Skin of body (tissue), 2 donors: ENCODE measurements around the gene ADSL. TPM values are rescaled to one million over a fixed set of nuclear protein-coding genes. Genes with fewer than 3 reads are reported as not detected.
"Not testable (repeated sequence)": the region's sequence is repeated elsewhere in the genome, so short reads cannot be mapped to it uniquely, and the experiment has no call there.

ENCODE experiments used
- DNase-seq: peaks from one replicate; lab custom pipeline; 2025; lab: John Stamatoyannopoulos, UW
- total RNA-seq: library from RNA; depleted of rRNA; stranded (reverse); fragments of >200 nt; gene quantifications from one replicate; pipeline ENCODE4 v1.2.3, GENCODE V29; 2014

ADSL gene
- total RNA-seq, 1 donor from 2014 or later, result 56.6 TPM

GRCh38 chr22:40367342-40367741, 21.0 kb downstream of the ADSL start:
- no peak for DNase-seq

- no peak for DNase-seq
Observed at GRCh38 chr22:40368016-40368415, 21.7 kb downstream of the ADSL start.

GRCh38 chr22:40368836-40369235, 22.5 kb downstream of the ADSL start:
- no peak for DNase-seq

GRCh38 chr22:40374567-40374966, 28.3 kb downstream of the ADSL start:
- no peak for DNase-seq

- DNase-seq, result no peak
Observed at GRCh38 chr22:40376149-40376548, 29.8 kb downstream of the ADSL start.

- no peak for DNase-seq
Observed at GRCh38 chr22:40377931-40378330, 31.6 kb downstream of the ADSL start.

- not testable (repeated sequence) for DNase-seq
Observed at GRCh38 chr22:40378448-40378847, 32.1 kb downstream of the ADSL start.

GRCh38 chr22:40381461-40381860, 35.2 kb downstream of the ADSL start:
- DNase-seq, result no peak

GRCh38 chr22:40383905-40384304, 37.6 kb downstream of the ADSL start:
- no peak for DNase-seq

- DNase-seq, result no peak
Observed at GRCh38 chr22:40385036-40385782, 38.9 kb downstream of the ADSL start.

GRCh38 chr22:40387746-40388145, 41.4 kb downstream of the ADSL start:
- DNase-seq, result no peak

- no peak for DNase-seq
Observed at GRCh38 chr22:40388231-40388630, 41.9 kb downstream of the ADSL start.

- no peak for DNase-seq
Observed at GRCh38 chr22:40391417-40391816, 45.1 kb downstream of the ADSL start.

GRCh38 chr22:40392618-40393017, 46.3 kb downstream of the ADSL start:
- no peak for DNase-seq

GRCh38 chr22:40394607-40395006, 48.3 kb downstream of the ADSL start:
- no peak for DNase-seq

GRCh38 chr22:40395607-40396006, 49.3 kb downstream of the ADSL start:
- DNase-seq, result no peak

GRCh38 chr22:40396882-40397281, 50.6 kb downstream of the ADSL start:
- peak; percentile 58 for DNase-seq

GRCh38 chr22:40397396-40397795, 51.1 kb downstream of the ADSL start:
- DNase-seq, result no peak

- no peak for DNase-seq
Observed at GRCh38 chr22:40399621-40400020, 53.3 kb downstream of the ADSL start.

- no peak for DNase-seq
Observed at GRCh38 chr22:40400159-40400558, 53.9 kb downstream of the ADSL start.

GRCh38 chr22:40401532-40401931, 55.2 kb downstream of the ADSL start:
- DNase-seq, result no peak

GRCh38 chr22:40401981-40402406, 55.7 kb downstream of the ADSL start:
- DNase-seq, result no peak

GRCh38 chr22:40403141-40403540, 56.8 kb downstream of the ADSL start:
- DNase-seq, result no peak

GRCh38 chr22:40403651-40404050, 57.4 kb downstream of the ADSL start:
- DNase-seq, result no peak
